Mesendoderm (in vitro differentiated cells): ENCODE data around the gene BATF2.
"Not testable (repeated sequence)": the region's sequence is repeated elsewhere in the genome, so short reads cannot be mapped to it uniquely, and the experiment has no call there.

Experiments used
- DNase-seq: peaks from one replicate; pipeline ENCODE4 v3.0.0; 2013
- H2AK5ac ChIP-seq: 2 replicates; pipeline ENCODE4 v1.6.1; 2013; ENCODE audit warnings: low read length, inconsistent platforms
- H2BK120ac ChIP-seq: 2 replicates; pipeline ENCODE4 v1.6.1; 2013; ENCODE audit warnings: low read depth, mild to moderate bottlenecking, low read length, moderate library complexity, mixed read lengths
- H2BK15ac ChIP-seq: replicated peaks from 2 replicates; pipeline ENCODE4 v1.6.1; 2013; ENCODE audit warnings: low read depth, mild to moderate bottlenecking, moderate library complexity
- H2BK5ac ChIP-seq: 2 replicates; pipeline ENCODE4 v1.6.1; 2013; ENCODE audit warnings: low read length, inconsistent platforms
- H3K18ac ChIP-seq: 2 replicates; pipeline ENCODE4 v1.6.1; 2013; ENCODE audit warnings: mild to moderate bottlenecking, low read length, mixed read lengths
- H3K23ac ChIP-seq: one replicate; pipeline ENCODE4 v1.6.1; 2013; ENCODE audit warnings: low read length
- H3K27ac ChIP-seq: 2 replicates; pipeline ENCODE4 v1.5.1; 2013; ENCODE audit warnings: low read depth, mild to moderate bottlenecking, inconsistent platforms, low read length, moderate library complexity
- H3K27me3 ChIP-seq: 2 replicates; pipeline ENCODE4 v1.6.1; 2013; ENCODE audit warnings: low read length, control low read depth, mild to moderate bottlenecking, inconsistent platforms; ENCODE audit not compliant: insufficient read depth, poor library complexity
- H3K36me3 ChIP-seq: 2 replicates; pipeline ENCODE4 v1.6.1; 2013; ENCODE audit warnings: low read length, inconsistent platforms; ENCODE audit not compliant: control insufficient read depth, insufficient read depth
- H3K4ac ChIP-seq: one replicate; pipeline ENCODE4 v1.6.1; 2013; ENCODE audit warnings: low read depth, mild to moderate bottlenecking, low read length, moderate library complexity
- H3K4me1 ChIP-seq: 2 replicates; pipeline ENCODE4 v1.6.1; 2013; ENCODE audit warnings: low read depth, low read length, inconsistent platforms; ENCODE audit not compliant: control insufficient read depth
- H3K4me2 ChIP-seq: 2 replicates; pipeline ENCODE4 v1.6.1; 2013; ENCODE audit warnings: low read length
- H3K4me3 ChIP-seq: 2 replicates; pipeline ENCODE4 v1.5.1; 2013; ENCODE audit warnings: mild to moderate bottlenecking, low read length
- H3K56ac ChIP-seq: one replicate; pipeline ENCODE4 v1.6.1; 2013; ENCODE audit warnings: low read length
- H3K79me1 ChIP-seq: 2 replicates; pipeline ENCODE4 v1.6.1; 2013; ENCODE audit warnings: low read length, inconsistent platforms
- H3K79me2 ChIP-seq: 2 replicates; pipeline ENCODE4 v1.6.1; 2013; ENCODE audit warnings: mild to moderate bottlenecking, low read length; ENCODE audit not compliant: control insufficient read depth, insufficient read depth
- H3K9ac ChIP-seq: 2 replicates; pipeline ENCODE4 v1.6.1; 2013; ENCODE audit warnings: low read length, inconsistent platforms
- H4K5ac ChIP-seq: one replicate; pipeline ENCODE4 v1.6.1; 2013; ENCODE audit warnings: low read length
- H4K8ac ChIP-seq: one replicate; pipeline ENCODE4 v1.6.1; 2013; ENCODE audit warnings: low read depth, mild to moderate bottlenecking, control low read depth, low read length, moderate library complexity
- WGBS: extraction: QIAGEN DNeasy Blood & Tissue Kit; methylation state at CpG from one replicate; pipeline ENCODE4 v1.1.7; 2013; ENCODE audit warnings: low lambda C conversion rate, missing lambda C conversion rate; ENCODE audit not compliant: insufficient coverage; ENCODE audit errors: extremely low coverage; 5-methylcytosine and 5-hydroxymethylcytosine counted together

BATF2 gene

GRCh38 chr11:64990222-64990923, 6.4 kb downstream of the BATF2 start:
- H3K4me2 ChIP-seq: no peak overlapping the region
- H3K79me1 ChIP-seq: no peaks in the 10 kb centered on the region
- no peak for DNase-seq
- no peak overlapping the region for H3K23ac ChIP-seq
- no peaks in the 10 kb centered on the region for H3K79me2 ChIP-seq
- no peak overlapping the region for H3K18ac ChIP-seq
- no peak overlapping the region for H2BK5ac ChIP-seq
- no peak overlapping the region for H4K5ac ChIP-seq
- H4K8ac ChIP-seq: no peak overlapping the region
- H2BK120ac ChIP-seq: no peak overlapping the region
- H2BK15ac ChIP-seq: no peak overlapping the region
- no CpG with 5 or more reads among the region's 15 CpGs for WGBS
- no peaks in the 10 kb centered on the region for H3K27me3 ChIP-seq
- no peak overlapping the region for H3K27ac ChIP-seq
- no peaks in the 10 kb centered on the region for H3K36me3 ChIP-seq
- no peak overlapping the region for H3K4me3 ChIP-seq
- no peak overlapping the region for H3K56ac ChIP-seq
- H3K4me1 ChIP-seq: no peaks in the 10 kb centered on the region
- H3K9ac ChIP-seq: no peak overlapping the region
- H2AK5ac ChIP-seq: no peak overlapping the region
- no peak overlapping the region for H3K4ac ChIP-seq

GRCh38 chr11:64989416-64989815, 7.4 kb downstream of the BATF2 start:
- no CpG with 5 or more reads among the region's 13 CpGs for WGBS
- Histone ChIP-seq H2BK5ac (no peak overlapping the region), H3K9ac (no peak overlapping the region), H4K8ac (no peak overlapping the region), H3K23ac (no peak overlapping the region), H3K18ac (no peak overlapping the region), H3K4me2 (no peak overlapping the region), H3K4ac (no peak overlapping the region), H3K79me2 (no peaks in the 10 kb centered on the region), H3K36me3 (no peaks in the 10 kb centered on the region), H3K27ac (no peak overlapping the region), H4K5ac (no peak overlapping the region), H2BK120ac (no peak overlapping the region), H2BK15ac (no peak overlapping the region), H2AK5ac (no peak overlapping the region), H3K4me1 (no peaks in the 10 kb centered on the region), H3K4me3 (no peak overlapping the region), H3K56ac (no peak overlapping the region), H3K79me1 (no peaks in the 10 kb centered on the region), H3K27me3 (no peaks in the 10 kb centered on the region)
- DNase-seq: no peak

DNA sequence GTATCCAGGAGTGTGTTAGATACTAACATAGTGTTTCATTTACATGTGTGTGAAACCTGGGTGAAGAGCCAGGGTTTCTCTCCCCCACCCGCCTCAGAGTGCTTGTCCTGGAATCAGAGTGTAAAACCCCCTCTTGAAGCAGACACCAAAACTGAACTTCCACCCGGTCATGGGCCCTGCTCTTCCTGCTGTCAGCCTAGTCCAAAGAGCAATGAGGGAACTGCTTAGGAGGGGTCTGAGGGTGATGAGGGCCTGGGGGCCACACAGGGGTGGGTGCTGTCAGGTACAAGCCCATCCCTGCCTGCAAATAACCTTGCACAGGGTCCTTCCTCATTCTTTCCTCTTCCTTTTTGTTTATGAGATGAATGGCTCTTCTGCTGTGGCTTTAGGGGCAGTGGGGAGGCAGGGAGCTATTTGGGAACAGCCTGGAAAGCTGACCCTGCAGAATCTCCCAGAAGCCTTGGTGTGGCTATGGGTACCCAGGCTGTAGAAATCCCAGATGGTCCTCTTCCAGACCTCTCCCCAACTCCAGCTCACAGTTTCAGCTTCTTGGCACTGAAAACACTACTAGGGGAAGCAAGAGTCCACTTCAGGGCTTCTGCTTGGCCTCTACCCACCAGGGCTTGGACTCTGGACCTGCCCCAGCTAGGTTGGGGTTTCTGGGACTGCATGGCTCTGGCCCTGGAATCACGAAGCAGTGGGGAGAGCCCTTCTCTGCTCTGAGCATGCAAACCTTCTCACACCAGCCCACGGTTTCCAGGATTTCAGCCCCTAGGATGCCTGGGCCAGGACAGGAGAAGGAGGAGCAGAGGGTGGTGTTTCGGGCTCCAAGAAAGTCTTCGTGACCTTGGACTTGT, 8.5 kb downstream of the BATF2 start:
- no CpG with 5 or more reads among the region's 6 CpGs for WGBS

DNA sequence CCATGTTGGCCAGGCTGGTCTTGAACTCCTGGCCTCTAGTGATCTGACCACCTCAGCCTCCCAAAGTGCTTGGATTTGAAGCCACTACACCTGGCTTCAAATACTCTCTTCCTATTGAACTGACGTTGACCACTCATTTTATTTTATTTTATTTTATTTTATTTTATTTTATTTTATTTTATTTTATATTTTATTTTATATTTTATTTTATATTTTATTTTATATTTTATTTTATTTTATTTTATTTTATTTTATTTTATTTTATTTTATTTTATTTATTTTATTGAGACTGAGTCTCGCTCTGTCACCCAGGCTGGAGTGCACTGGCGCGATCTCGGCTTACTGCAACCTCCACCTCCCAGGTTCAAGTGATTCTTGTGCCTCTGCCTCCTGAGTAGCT, 13.4 kb downstream of the BATF2 start:
- H3K27me3 ChIP-seq, H4K5ac ChIP-seq, H2BK15ac ChIP-seq, H3K79me1 ChIP-seq, H3K36me3 ChIP-seq, H3K9ac ChIP-seq, H3K4me1 ChIP-seq, H2BK120ac ChIP-seq, H3K4me3 ChIP-seq, H3K23ac ChIP-seq, H3K4ac ChIP-seq, H3K79me2 ChIP-seq, H2AK5ac ChIP-seq, H3K56ac ChIP-seq, H4K8ac ChIP-seq, H2BK5ac ChIP-seq, H3K27ac ChIP-seq, DNase-seq, H3K4me2 ChIP-seq, H3K18ac ChIP-seq: not testable (repeated sequence)
- no CpG with 5 or more reads among the region's 5 CpGs for WGBS

More for the DNA sequence above, 8.5 kb downstream of the BATF2 start:
- Histone ChIP-seq H3K27ac (no peak overlapping the region), H3K9ac (no peak overlapping the region), H3K79me2 (no peaks in the 10 kb centered on the region), H3K4me2 (no peak overlapping the region), H2BK5ac (no peak overlapping the region), H2BK120ac (no peak overlapping the region), H2AK5ac (no peak overlapping the region), H3K23ac (no peak overlapping the region), H2BK15ac (no peak overlapping the region), H3K79me1 (no peaks in the 10 kb centered on the region), H3K27me3 (no peaks in the 10 kb centered on the region), H3K56ac (no peak overlapping the region), H4K5ac (no peak overlapping the region), H3K4me3 (no peak overlapping the region), H4K8ac (no peak overlapping the region), H3K4me1 (no peaks in the 10 kb centered on the region), H3K18ac (no peak overlapping the region), H3K4ac (no peak overlapping the region), H3K36me3 (no peaks in the 10 kb centered on the region)
- DNase-seq: no peak

DNA sequence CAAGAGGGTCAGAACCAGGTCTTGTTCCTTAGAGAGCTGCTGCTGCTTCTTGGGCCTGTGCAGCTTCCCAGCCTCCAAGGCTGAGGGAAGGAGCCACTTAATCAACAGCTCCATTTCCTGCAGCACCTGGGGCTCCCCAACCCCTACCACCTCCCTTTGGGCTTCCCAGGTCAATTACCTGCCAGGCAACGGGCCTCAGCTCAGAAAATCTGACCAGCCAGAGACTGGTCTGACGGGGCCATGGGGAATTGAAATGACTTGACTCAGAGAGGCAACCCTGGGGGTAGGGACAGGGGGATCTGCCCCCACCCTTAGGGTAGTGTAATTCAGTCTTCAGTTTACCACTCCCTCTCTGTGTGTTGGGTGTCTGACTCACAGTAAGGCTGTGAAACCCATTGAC, 20.1 kb downstream of the BATF2 start:
- Histone ChIP-seq H3K18ac (no peak overlapping the region), H3K4me3 (no peak overlapping the region), H3K79me2 (no peaks in the 10 kb centered on the region), H3K27me3 (no peaks in the 10 kb centered on the region), H2AK5ac (no peak overlapping the region), H2BK5ac (no peak overlapping the region), H3K27ac (no peak overlapping the region), H4K8ac (no peak overlapping the region), H3K23ac (no peak overlapping the region), H3K4me1 (no peaks in the 10 kb centered on the region), H3K4me2 (no peak overlapping the region), H3K56ac (no peak overlapping the region), H2BK120ac (no peak overlapping the region), H3K9ac (no peak overlapping the region), H4K5ac (no peak overlapping the region), H2BK15ac (no peak overlapping the region), H3K36me3 (no peaks in the 10 kb centered on the region), H3K4ac (no peak overlapping the region), H3K79me1 (no peaks in the 10 kb centered on the region)
- WGBS: no CpG with 5 or more reads among the region's 2 CpGs
- no peak for DNase-seq
